IgD-negative memory B cell (primary cell): ENCODE results near the gene SNRPF. TPM values are rescaled to one million over a fixed set of nuclear protein-coding genes. Genes with fewer than 3 reads are reported as not detected.

Experiments used
- H3K27ac Mint-ChIP-seq, 3 donors: one replicate each; pipeline ENCODE4 v1.8.0; 2020 to 2022; ENCODE audit warnings: mild to moderate bottlenecking in 3 of 3, mixed read lengths in 3 of 3, moderate library complexity in 1 of 3
- H3K27me3 Mint-ChIP-seq: one replicate; pipeline ENCODE4 v1.8.0; 2021; ENCODE audit warnings: mixed read lengths
- H3K36me3 Mint-ChIP-seq: one replicate; pipeline ENCODE4 v1.8.0; 2020; ENCODE audit warnings: mild to moderate bottlenecking, mixed read lengths
- H3K4me1 Mint-ChIP-seq, 3 donors: one replicate each; pipeline ENCODE4 v1.8.0; 2020 to 2022; ENCODE audit warnings: mixed read lengths in 3 of 3, mild to moderate bottlenecking in 1 of 3
- H3K4me3 Mint-ChIP-seq, 4 donors: one replicate each; pipeline ENCODE4 v1.8.0; 2020 to 2022; ENCODE audit warnings: mild to moderate bottlenecking in 4 of 4, mixed read lengths in 4 of 4, moderate library complexity in 3 of 4
- H3K9me3 Mint-ChIP-seq, 3 donors: one replicate each; pipeline ENCODE4 v1.8.0; 2020 to 2021; ENCODE audit warnings: mixed read lengths in 3 of 3, mild to moderate bottlenecking in 1 of 3
- polyA plus RNA-seq: library from polyadenylated mRNA; unstranded; fragments of 300-500 nt; fragmentation: Illumina TruSeq; gene quantifications from one replicate; pipeline ENCODE4 v1.2.3, GENCODE V29; 2021

Gene SNRPF
- polyA plus RNA-seq, 1 donor from 2014 or later: 50.6 TPM

DNA sequence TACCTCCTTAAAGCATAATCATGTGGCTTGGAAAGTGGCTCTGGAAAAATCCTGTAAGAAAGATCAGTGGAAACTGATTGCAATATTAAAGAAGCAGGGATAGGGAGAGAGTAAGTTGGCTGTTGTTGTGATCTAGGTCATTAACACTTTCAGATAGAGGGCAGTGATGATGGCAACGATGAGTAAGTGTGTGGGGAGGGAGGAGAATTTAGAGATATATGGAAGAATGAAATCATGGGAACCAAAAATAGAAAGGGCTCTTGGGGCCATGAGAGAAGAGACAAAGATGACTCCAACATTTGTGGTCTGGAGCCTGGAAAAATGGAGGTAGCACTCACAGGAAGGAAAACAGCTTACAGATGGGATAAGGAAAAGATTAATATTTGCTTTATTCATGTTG, 23.3 kb downstream of the SNRPF start:
- H3K27me3 Mint-ChIP-seq: no peaks in the 10 kb centered on the region
- H3K4me3 Mint-ChIP-seq: no peak overlapping the region
- no peaks in the 10 kb centered on the region for H3K4me1 Mint-ChIP-seq
- no peaks in the 10 kb centered on the region for H3K9me3 Mint-ChIP-seq
- H3K27ac Mint-ChIP-seq: no peak overlapping the region
- no peaks in the 10 kb centered on the region for H3K36me3 Mint-ChIP-seq

DNA sequence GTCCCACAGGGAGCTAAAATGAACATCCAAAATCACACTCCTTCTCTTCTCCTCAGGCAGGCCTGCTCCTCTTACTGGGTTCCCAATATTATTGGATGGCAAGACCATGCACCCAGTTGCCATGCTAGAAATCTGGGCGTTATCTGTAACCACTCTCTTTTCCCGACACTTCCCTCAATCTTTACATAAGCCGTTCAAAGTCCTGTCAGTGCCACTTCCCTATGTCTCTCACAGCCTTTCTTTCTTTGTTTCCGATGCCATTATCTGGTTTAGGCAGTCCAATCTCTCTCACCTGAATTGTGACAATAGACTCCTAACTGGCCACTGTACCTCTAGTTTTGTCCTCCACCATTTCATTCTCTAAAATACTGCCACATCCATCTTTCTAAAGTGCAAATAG, 24.1 kb downstream of the SNRPF start:
- Mint-ChIP-seq H3K9me3 (no peaks in the 10 kb centered on the region), H3K27ac (no peak overlapping the region), H3K4me1 (no peaks in the 10 kb centered on the region), H3K27me3 (no peaks in the 10 kb centered on the region), H3K36me3 (no peaks in the 10 kb centered on the region), H3K4me3 (no peak overlapping the region)

DNA sequence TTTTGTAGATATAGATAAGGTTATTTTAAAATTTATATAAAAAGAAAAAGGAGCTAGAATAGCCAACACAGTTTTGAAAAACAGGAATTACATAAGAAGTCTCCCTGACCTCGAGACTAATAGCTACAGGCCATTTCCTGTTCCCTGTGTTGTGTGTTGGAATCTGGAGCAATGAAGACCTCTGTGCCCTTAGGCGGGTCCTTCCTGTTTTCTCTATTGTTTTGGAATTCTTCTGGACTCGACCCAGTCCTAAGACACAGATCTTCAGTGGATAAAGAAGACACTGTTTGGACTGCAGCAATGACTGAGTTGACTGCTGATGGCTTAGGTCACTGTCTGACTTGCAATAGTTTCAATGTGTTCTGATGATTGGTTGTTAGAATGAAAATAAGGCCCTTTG, 26.2 kb downstream of the SNRPF start:
- no peaks in the 10 kb centered on the region for H3K36me3 Mint-ChIP-seq
- no peaks in the 10 kb centered on the region for H3K4me1 Mint-ChIP-seq
- peaks cover 2% of the 10 kb centered on the region for H3K27me3 Mint-ChIP-seq
- no peaks in the 10 kb centered on the region for H3K9me3 Mint-ChIP-seq
- no peak overlapping the region for H3K4me3 Mint-ChIP-seq
- H3K27ac Mint-ChIP-seq: no peak overlapping the region

GRCh38 chr12:95887311-95887710, 28.6 kb downstream of the SNRPF start:
- Mint-ChIP-seq H3K36me3 (no peaks in the 10 kb centered on the region), H3K4me1 (no peaks in the 10 kb centered on the region), H3K27ac (no peak overlapping the region), H3K4me3 (no peak overlapping the region), H3K9me3 (no peaks in the 10 kb centered on the region), H3K27me3 (peaks cover 2% of the 10 kb centered on the region)

DNA sequence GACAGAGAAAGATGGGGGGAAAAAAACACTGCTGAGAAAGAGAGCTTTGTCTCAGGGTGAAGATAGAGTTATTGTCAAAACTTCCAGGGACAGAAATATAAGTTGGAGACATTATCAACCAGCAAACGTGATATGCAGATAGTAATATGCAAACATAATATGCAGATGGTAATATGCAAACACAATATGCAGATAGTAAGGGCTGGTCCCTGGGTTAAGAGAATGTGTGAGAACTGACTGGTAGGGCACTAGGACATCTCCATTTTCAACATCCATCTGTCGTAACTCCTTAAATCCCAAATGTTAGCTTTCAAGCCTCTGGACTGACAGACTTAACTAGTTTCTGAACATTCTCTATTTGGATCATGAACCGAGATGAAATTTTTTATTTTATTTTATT, 32.2 kb downstream of the SNRPF start:
- peaks cover 2% of the 10 kb centered on the region for H3K36me3 Mint-ChIP-seq
- peaks cover 3% of the 10 kb centered on the region for H3K27me3 Mint-ChIP-seq
- no peak overlapping the region for H3K27ac Mint-ChIP-seq
- H3K4me3 Mint-ChIP-seq: no peak overlapping the region
- no peaks in the 10 kb centered on the region for H3K4me1 Mint-ChIP-seq
- H3K9me3 Mint-ChIP-seq: peaks cover 0 to 2% (median 0%) of the 10 kb centered on the region in 3 donors

GRCh38 chr12:95896846-95897245, 38.1 kb downstream of the SNRPF start:
- Mint-ChIP-seq H3K36me3 (peaks cover 2% of the 10 kb centered on the region), H3K27ac (no peak overlapping the region), H3K4me1 (no peaks in the 10 kb centered on the region), H3K27me3 (peaks cover 3% of the 10 kb centered on the region), H3K9me3 (peaks cover 0 to 2% (median 0%) of the 10 kb centered on the region in 3 donors), H3K4me3 (no peak overlapping the region)

DNA sequence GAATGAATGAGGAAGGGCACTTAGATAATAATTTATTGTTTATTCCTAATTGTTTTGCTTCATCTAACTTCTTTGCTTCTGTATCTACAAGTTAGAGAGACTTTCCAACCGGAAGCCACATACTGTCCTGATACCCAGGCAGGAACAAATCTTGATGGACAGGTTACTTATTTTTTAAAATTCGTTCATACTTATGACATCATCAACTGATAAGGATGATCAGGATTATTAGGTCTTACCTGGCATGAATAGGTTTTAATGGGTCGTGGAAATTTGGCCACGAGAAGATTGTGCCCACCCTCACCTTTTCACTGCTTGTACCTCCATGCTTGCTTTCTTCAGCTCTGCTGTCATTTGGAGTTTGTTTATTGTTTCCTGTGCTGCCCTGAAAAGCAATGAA, 39.3 kb downstream of the SNRPF start:
- H3K4me3 Mint-ChIP-seq: no peak overlapping the region
- H3K27ac Mint-ChIP-seq: no peak overlapping the region
- no peaks in the 10 kb centered on the region for H3K4me1 Mint-ChIP-seq
- H3K27me3 Mint-ChIP-seq: peaks cover 3% of the 10 kb centered on the region
- peaks cover 0 to 4% (median under 1%) of the 10 kb centered on the region in 3 donors for H3K9me3 Mint-ChIP-seq
- peaks cover 2% of the 10 kb centered on the region for H3K36me3 Mint-ChIP-seq

- H3K4me1 Mint-ChIP-seq: no peaks in the 10 kb centered on the region
- peaks cover 0 to 7% (median under 1%) of the 10 kb centered on the region in 3 donors for H3K9me3 Mint-ChIP-seq
- peaks cover 8% of the 10 kb centered on the region for H3K27me3 Mint-ChIP-seq
- no peak overlapping the region for H3K4me3 Mint-ChIP-seq
- peaks cover 2% of the 10 kb centered on the region for H3K36me3 Mint-ChIP-seq
- no peak overlapping the region for H3K27ac Mint-ChIP-seq
Measured at GRCh38 chr12:95908573-95908972, 49.8 kb downstream of the SNRPF start.

GRCh38 chr12:95909871-95910270, 51.1 kb downstream of the SNRPF start:
- Mint-ChIP-seq H3K27ac (no peak overlapping the region), H3K9me3 (peaks cover 0 to 5% (median 0%) of the 10 kb centered on the region in 3 donors), H3K27me3 (peaks cover 3% of the 10 kb centered on the region), H3K4me1 (no peaks in the 10 kb centered on the region), H3K4me3 (no peak overlapping the region), H3K36me3 (peaks cover 2% of the 10 kb centered on the region)

Other genes with a start within 250 kb of the SNRPF start
- gene NTN4, start 68.2 kb upstream of the SNRPF start, polyA plus RNA-seq: not detected
- gene CCDC38, start 83.7 kb downstream of the SNRPF start, polyA plus RNA-seq: not detected
- 2.7 TPM for gene AMDHD1, start 84.4 kb downstream of the SNRPF start, polyA plus RNA-seq
- not detected for gene HAL, start 137.4 kb downstream of the SNRPF start, polyA plus RNA-seq
- 122 TPM for gene LTA4H, start 176.6 kb downstream of the SNRPF start, polyA plus RNA-seq